Measurements from ENCODE around the gene SVIP.
A peak's percentile ranks its signal among the peaks of the same experiment; 100 is the strongest.

Gene SVIP

DNA sequence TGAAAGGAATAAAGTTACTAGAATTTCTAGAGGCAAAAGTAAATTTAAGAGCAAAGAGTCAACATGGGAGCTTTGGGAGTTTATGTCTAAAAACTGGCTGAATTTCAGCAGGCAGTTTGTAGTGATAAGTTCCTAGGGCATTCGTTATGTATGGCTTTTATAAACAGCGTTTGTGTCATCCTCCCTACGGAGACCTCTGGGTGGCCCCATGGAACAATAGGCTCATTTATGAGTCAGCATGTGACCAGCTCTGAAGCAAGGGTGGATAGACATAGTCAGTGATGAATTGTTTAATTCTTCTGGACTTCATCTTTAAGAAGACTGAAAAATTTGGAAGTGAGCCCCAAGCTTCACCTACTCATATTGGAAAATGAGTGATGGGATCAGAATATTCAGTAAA lies 37.1 kb downstream of the SVIP start:
- peak; percentile 25 for DNase-seq (ENCODE audit: low spot score)

DNA sequence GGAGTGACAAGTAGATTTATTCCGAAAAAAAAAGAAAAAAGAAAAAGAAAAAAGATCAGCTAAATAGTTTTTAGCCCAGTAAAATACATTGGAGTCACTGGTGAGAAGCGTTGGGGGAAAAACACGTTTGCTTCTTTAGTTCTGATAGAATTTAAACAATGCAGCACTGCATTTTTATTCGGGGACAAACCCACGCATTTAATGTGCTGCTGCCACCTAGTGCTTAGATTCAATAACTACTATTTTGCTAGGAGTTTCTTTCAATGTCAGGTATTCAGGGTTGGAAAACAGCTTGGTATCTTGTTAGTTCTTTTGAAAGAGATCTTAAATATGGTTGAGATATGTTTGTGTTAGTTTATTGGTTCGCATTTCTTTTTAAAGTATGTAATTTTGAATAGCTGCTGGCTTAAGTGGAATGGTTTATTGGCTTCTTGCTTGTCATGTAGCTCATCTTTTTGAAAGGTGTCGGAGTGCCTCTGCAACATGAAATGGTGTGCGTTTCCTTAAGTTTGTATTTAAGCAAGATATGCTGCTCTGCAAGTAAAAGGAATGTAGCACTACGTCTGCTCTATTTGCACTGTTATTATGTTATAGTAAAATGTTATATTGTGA lies 41.9 kb downstream of the SVIP start:
- DNase-seq (ENCODE audit: low spot score), result peak; percentile 56

DNA sequence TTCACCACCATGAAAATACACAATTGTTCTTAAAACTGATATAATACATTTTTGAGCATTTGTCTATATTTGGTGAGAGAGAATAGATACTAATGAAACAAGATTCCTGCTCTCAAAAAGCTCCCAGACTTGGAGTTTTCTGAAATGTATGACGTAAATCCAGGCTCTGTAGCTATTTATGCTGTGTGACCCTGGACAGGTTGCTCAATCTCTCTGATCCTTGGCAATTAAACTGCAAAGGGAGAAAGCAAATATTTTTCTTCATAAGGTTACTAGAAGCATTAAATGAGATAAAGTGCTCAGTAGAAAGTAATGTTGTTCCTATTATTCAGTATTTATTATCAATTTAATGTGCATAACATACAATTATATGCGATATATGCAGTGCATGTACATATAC lies 42.5 kb downstream of the SVIP start:
- DNase-seq (ENCODE audit: low spot score), result no peak

DNA sequence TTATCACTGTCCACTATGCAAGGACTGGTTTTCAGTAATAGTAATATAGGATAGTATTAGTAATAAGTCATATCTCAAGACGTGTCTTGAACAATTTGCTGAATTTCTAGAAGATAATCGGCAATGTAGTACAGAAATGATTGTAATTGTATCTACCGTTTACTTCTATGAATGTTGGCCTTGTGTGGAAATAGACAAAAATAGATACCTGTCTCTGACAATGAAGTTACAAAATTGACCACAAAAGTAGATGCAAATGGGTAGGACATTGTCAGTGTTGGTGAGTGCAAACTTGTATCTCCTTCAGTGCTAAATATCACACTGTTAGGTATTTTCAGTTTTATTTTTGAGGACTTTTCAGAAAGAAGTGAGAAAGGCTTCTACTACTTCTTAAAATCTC lies 43.1 kb downstream of the SVIP start:
- no peak for DNase-seq (ENCODE audit: low spot score)

DNA sequence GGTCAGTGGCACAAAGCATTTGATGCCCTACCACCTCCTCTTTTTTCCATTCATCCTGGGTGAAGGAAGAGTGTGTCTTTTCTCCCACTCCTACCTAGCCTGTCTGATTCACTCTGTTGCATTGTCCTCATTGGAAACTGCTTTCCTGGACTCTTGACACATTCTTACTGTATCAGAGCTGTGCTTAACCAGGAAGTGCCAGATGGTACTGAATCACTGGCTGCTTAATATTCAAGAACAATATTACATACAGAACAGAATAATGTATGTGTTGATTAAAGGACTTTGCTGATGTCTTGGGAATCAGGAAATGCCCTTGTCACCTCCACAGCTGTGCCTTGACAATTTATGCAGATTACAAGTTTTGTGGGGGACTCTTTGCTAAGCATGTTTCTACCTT lies 44.4 kb downstream of the SVIP start:
- no peak for DNase-seq (ENCODE audit: low spot score)

DNA sequence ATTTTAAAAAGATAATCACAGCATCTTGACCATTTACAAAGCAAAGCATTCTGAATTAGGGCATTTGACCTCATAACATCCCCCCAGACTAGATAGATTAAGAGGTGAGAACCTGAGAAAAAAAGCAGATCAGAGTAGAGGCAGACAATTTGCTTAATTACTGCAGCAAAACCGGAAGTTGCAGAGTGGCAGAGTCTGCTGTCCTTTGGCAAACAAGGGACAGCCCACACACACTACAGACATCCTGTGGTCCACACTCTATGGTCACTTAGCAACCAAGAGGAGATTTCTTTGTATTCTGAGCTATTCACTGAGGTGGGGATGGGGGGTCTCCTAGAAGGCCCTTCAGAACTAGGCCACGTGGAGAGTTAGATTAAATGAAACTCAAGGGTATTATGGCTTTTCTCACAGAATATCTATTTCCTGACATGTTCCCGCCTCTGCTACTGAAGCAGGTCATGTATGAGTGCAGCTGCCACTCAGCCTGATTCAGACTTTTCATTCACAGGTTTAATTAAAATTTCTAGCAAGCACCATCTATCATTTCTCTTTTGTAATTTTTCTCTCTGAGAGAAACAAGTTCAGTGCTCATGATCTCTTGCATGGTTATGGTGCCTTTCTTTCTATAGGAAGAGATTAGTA lies 48.5 kb downstream of the SVIP start:
- DNase-seq (ENCODE audit: low spot score), result no peak

DNA sequence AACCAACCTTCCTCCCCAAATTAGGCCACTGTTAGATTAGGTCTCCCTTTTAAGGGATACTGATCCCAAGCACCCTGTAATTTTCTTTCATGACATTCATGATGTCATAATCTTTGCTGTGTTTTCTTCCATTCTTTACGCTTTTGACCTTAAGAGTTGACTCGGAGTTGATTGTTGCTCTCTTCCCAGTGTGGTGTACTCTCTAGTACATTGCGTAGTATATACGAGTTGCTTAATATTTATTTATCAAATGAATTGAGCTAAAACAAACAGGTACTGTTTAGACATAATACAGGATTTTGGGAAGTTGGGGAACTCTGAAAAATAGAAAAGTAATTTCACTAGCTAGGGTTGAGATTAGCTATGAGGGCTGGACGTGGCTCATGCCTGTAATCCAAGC lies 49.8 kb downstream of the SVIP start:
- DNase-seq (ENCODE audit: low spot score), result no peak

DNA sequence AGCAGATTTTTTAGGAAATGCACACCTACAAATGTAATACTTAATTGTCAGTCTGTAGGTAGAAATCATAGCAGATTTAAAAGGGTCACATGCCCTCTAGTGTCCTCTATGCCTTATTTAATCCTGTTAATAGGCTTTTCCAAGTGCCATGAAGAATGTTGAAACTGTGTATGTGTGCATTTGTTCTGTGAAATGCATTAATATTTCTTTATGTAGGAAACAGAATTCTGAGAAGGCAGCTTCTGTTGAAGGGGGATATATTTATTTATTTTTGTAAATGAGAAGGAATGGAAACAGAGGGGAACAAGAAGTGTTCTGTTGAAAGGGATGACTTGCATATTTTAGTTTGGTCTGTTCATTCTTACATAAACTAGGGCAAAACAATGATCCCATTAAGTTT lies 51.0 kb downstream of the SVIP start:
- DNase-seq (ENCODE audit: low spot score), result no peak

DNA sequence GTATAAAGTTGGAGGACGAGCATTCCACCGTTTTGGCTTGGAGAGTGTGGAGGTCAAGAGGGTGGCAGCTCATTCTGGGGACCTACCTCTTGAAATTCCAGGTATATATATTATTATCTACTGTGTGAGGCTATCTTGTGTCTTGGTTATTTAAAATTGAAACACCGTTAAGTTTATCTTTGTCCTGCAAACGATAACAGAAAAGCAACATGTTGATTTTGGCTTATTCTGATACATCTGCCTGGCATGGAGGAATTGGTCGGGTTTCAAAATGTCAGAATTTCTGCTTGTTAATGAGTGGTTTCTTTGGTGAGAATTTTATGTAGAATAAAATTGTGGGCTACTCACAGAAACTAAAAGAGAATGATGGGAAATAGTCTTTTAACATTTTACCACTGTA lies 54.4 kb downstream of the SVIP start:
- DNase-seq (ENCODE audit: low spot score), result no peak

DNA sequence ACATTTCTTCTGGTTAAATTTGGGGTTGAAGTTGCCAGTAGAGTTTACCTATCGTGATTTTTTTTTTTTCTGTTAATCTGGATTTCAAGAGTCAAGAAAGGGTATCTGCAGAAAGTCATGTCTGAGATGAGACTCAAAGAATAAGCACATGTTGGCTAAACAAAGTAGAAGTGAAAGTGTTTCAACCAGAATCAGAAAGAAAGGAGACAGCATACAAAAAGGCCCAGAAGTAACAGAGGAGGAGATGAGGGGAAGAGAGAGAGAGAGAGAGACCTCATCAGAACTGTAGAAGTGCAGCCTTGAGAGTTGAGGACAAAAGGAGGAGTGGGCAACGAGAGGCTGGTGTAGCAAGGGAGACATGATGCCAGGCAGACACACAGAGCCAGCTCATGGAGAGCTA lies 54.9 kb downstream of the SVIP start:
- DNase-seq (ENCODE audit: low spot score), result no peak

DNA sequence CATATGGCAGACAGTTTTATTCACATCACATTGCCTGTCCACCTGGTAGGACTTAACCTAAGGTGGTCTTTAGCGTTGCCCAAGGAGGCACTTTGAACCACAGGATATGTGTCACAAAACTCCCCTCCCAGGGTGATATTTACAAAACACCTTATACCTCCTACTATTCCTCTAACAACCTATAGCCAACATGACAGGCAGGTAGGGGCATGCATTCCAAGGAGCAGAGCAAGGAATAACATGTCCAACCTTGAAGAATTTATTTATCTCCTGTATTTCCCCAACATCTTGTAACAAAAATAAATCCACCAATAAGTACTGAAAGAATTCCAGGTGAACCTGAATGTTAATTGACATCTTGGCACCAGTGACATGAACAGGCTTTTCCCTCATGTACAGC lies 60.5 kb downstream of the SVIP start:
- DNase-seq (ENCODE audit: low spot score), result no peak

Measured in AG08395 (cell line).